GM06990 (cell line): ENCODE results near the gene SLTM.
"Not testable (repeated sequence)": the region's sequence is repeated elsewhere in the genome, so short reads cannot be mapped to it uniquely, and the experiment has no call there.

Source experiments
- DNase-seq: peaks from one replicate; pipeline ENCODE4 v3.0.0-alpha.2; 2011; ENCODE audit not compliant: insufficient read length; ENCODE audit errors: extremely low read depth
- H3K27me3 ChIP-seq: replicated peaks from 2 replicates; pipeline ENCODE4 v1.6.0; 2011; ENCODE audit warnings: low read length; ENCODE audit not compliant: control insufficient read depth, insufficient read depth
- H3K36me3 ChIP-seq: 2 replicates; pipeline ENCODE4 v1.5.1; 2011; ENCODE audit warnings: low read length; ENCODE audit not compliant: control insufficient read depth, insufficient read depth
- H3K4me3 ChIP-seq: replicated peaks from 2 replicates; pipeline ENCODE4 v1.5.1; 2011; ENCODE audit warnings: low read depth, mild to moderate bottlenecking, control low read depth, low read length
- TF ChIP-seq, protein P1 (sequence below): IDR thresholded peaks from 2 replicates; pipeline ENCODE4 v1.5.1; 2011; ENCODE audit warnings: low read length, control low read depth, mild to moderate bottlenecking, inconsistent platforms; ENCODE audit not compliant: insufficient read depth, poor library complexity, severe bottlenecking

Gene SLTM

DNA sequence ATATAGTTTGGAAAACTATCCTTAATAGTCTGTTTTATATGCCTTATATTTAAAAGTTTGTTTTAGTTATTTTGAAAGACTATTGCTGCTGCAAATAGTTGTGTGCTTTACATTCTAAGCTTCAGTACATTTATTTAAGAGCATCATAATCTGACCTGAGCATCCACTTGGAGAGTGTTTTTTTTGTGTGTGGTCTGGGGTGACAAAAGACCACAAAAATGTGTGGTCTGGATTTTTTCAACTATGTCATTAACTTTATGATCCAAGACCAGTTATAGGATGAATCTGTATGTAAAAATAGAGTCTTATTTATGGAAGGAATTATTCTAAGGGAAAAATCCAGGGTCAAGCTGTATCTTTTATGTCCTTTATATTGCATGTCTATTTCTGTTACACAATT, 77.4 kb downstream of the SLTM start:
- no peak overlapping the region for H3K4me3 ChIP-seq
- no peak for DNase-seq
- H3K27me3 ChIP-seq, result no peaks in the 10 kb centered on the region
- TF ChIP-seq, protein P1, sequence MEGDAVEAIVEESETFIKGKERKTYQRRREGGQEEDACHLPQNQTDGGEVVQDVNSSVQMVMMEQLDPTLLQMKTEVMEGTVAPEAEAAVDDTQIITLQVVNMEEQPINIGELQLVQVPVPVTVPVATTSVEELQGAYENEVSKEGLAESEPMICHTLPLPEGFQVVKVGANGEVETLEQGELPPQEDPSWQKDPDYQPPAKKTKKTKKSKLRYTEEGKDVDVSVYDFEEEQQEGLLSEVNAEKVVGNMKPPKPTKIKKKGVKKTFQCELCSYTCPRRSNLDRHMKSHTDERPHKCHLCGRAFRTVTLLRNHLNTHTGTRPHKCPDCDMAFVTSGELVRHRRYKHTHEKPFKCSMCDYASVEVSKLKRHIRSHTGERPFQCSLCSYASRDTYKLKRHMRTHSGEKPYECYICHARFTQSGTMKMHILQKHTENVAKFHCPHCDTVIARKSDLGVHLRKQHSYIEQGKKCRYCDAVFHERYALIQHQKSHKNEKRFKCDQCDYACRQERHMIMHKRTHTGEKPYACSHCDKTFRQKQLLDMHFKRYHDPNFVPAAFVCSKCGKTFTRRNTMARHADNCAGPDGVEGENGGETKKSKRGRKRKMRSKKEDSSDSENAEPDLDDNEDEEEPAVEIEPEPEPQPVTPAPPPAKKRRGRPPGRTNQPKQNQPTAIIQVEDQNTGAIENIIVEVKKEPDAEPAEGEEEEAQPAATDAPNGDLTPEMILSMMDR, result no peak
- peaks cover 1% of the 10 kb centered on the region for H3K36me3 ChIP-seq

DNA sequence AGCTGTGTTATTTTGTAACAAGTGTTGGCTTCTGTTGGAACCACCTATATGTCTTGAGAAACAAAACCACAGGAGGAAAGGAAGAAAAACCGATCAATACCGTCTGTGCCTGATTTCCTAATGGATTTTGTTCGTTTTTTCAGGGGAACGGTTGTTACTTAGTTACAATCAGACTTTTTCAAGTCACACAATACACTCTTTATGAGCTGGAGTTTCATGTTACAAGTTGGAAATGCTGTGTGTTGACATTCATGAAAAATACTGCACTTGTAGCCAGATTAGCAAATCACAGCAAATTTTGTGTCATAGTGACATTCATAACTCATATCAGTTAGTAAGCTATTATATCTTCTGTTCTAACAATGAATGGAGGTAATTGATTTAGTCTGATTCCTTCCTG, 78.9 kb downstream of the SLTM start:
- Histone ChIP-seq H3K27me3 (no peaks in the 10 kb centered on the region), H3K4me3 (no peak overlapping the region), H3K36me3 (peaks cover 1% of the 10 kb centered on the region)
- TF ChIP-seq, protein P1, result no peak
- DNase-seq, result no peak

DNA sequence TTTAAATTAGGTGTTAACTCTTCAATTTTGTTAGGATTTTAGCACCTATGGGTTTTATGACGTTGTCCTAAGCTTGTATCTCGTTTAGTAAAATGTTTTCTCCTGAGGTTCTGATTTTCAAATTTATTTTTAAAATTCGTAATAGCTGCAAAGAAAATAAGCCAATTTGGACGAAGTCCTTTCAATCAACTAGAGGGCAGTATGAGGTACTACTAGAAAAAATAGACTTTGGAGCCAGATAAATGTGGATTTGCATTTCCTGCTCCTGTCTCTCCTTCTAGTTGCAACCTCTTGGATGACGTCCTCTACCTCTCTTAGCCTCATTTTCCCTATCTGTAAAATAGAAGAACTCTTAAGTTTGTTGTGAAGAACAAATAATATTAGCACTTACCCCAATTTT, 81.1 kb downstream of the SLTM start:
- H3K4me3 ChIP-seq, result no peak overlapping the region
- peaks cover 1% of the 10 kb centered on the region for H3K36me3 ChIP-seq
- TF ChIP-seq, protein P1, result no peak
- H3K27me3 ChIP-seq, result no peaks in the 10 kb centered on the region
- DNase-seq, result no peak

DNA sequence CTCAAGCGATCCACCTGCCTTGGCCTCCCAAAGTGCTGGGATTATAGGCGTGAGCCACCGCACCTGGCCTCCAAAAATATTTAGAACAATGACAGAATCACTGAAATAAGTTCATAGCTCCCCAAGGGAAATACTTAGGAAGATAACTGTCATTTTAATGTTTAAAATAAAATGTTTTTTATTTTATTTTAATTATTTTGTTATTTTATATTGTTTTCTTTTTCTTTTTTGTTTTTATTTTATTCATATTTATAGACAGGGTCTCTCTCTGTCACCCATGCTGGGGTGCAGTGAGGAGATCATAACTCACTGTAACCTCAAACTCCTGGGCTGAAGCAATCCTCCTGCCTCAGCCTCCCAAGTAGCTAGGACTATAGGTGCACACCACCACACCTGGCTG, 82.3 kb downstream of the SLTM start:
- H3K4me3 ChIP-seq, H3K27me3 ChIP-seq: not testable (repeated sequence)

DNA sequence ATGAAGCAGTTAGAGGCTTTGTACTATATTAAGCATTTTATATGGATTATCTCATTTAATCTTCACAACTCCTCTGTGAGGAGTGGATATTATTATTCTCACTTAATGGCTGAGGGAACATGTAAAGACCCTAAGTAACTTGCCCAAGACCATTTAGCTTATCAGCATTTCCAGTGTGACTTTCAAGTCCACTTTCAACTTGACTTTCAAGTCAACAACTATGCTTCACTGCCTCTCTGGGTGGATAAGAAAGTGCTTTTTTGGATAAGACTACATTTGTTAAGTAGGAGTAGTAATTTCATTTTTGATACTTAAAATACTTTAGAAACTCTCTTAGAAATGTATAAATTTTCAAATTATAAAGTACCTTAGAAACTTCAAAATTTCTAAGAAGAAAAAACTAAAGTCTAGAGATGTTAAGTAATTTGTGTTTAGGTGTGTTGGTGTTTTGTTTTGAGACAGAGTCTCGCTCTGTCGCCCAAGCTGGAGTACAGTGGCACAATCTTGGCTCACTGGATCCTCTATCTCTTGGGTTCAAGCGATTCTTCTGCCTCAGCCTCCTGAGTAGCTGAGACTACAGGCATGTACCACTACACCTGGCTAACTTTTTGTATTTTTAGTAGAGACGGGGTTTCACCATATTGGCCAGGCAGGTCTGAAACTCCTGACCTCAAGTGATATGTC, 90.6 kb downstream of the SLTM start:
- TF ChIP-seq, protein P1, result no peak
- DNase-seq, result peak; percentile 49
- Histone ChIP-seq H3K4me3 (no peak overlapping the region), H3K36me3 (no peaks in the 10 kb centered on the region), H3K27me3 (no peaks in the 10 kb centered on the region)

More for the DNA sequence above, 82.3 kb downstream of the SLTM start:
- DNase-seq, H3K36me3 ChIP-seq: not testable (repeated sequence)

DNA sequence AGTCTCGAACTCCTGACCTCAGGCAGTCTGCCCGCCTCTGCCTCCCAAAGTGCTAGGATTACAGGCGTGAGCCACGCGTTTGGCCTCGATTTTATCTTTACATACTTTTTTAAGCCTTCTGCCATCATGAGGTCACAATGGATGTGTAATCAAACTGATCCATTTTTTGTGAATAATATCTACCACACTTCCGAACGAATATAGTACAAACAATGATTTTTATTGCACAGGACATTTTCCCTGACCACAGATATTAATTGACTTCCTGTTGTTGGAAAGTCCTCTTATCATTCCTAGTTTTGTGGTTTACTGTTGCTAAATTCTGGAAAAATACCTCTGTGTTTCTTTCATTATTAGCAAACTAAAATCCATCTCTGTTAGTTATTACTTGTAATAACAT, 93.4 kb downstream of the SLTM start:
- DNase-seq, result no peak
- TF ChIP-seq, protein P1, result no peak
- no peaks in the 10 kb centered on the region for H3K36me3 ChIP-seq

More for the DNA sequence above, 93.4 kb downstream of the SLTM start:
- Histone ChIP-seq H3K27me3 (no peaks in the 10 kb centered on the region), H3K4me3 (no peak overlapping the region)
